Lung (tissue), 12 donors: ENCODE results near the gene GREB1. TPM values are rescaled to one million over a fixed set of nuclear protein-coding genes. Genes with fewer than 3 reads are reported as not detected.
A peak's percentile ranks its signal among the peaks of the same experiment; 100 is the strongest.

Experiments used
- ATAC-seq: fragments of 200-7000 bp; cut with Tn5 transposase; one replicate; pipeline ENCODE4 v1.9.1; 2020; ENCODE audit warnings: moderate number of reproducible peaks; ENCODE audit not compliant: insufficient read depth, low FRiP score
- DNase-seq, 3 donors: peaks; one replicate each; pipeline ENCODE4 v3.0.0-alpha.2; 2013 to 2017
- H3K27ac ChIP-seq, 2 donors: one replicate each; pipeline ENCODE4 v1.5.1; 2013; ENCODE audit warnings: mild to moderate bottlenecking in 2 of 2, moderate library complexity in 2 of 2, control low read depth in 1 of 2, inconsistent platforms in 1 of 2, low read depth in 1 of 2, low read length in 1 of 2
- H3K27me3 ChIP-seq, 3 donors: one replicate each; pipeline ENCODE4 v1.5.1; 2013; ENCODE audit warnings: low read length in 2 of 3; ENCODE audit not compliant: control insufficient read depth in 3 of 3, insufficient read depth in 3 of 3
- H3K36me3 ChIP-seq, 4 donors: one replicate each; pipeline ENCODE4 v1.5.1; 2013; ENCODE audit warnings: low read length in 4 of 4, mild to moderate bottlenecking in 1 of 4, moderate library complexity in 1 of 4; ENCODE audit not compliant: control insufficient read depth in 4 of 4, insufficient read depth in 4 of 4
- H3K4me1 ChIP-seq, 5 donors: one replicate each; pipeline ENCODE4 v1.5.1; 2013; ENCODE audit warnings: low read length in 5 of 5, mild to moderate bottlenecking in 2 of 5, moderate library complexity in 1 of 5; ENCODE audit not compliant: control insufficient read depth in 5 of 5, insufficient read depth in 5 of 5
- H3K4me3 ChIP-seq: one replicate; pipeline ENCODE4 v1.5.1; 2013; ENCODE audit warnings: mild to moderate bottlenecking, control low read depth, moderate library complexity
- H3K9ac ChIP-seq, 2 donors: one replicate each; pipeline ENCODE4 v1.5.1; 2013; ENCODE audit warnings: low read length in 2 of 2, control low read depth in 1 of 2; ENCODE audit not compliant: insufficient read depth in 1 of 2
- H3K9me3 ChIP-seq, 4 donors: one replicate each; pipeline ENCODE4 v1.5.1; 2013; ENCODE audit warnings: low read length in 3 of 4, mild to moderate bottlenecking in 1 of 4, moderate library complexity in 1 of 4; ENCODE audit not compliant: control insufficient read depth in 4 of 4, insufficient read depth in 3 of 4
- CTCF ChIP-seq: IDR thresholded peaks from 2 replicates; pipeline ENCODE4 v1.5.1; 2012; ENCODE audit warnings: mild to moderate bottlenecking; ENCODE audit errors: control extremely low read depth, extremely low read depth
- WGBS, 2 donors: extraction: QIAGEN DNeasy Blood & Tissue Kit; methylation state at CpG; one replicate each; pipeline ENCODE4 v1.1.7; 2013; 5-methylcytosine and 5-hydroxymethylcytosine counted together
- polyA plus RNA-seq, 2 donors: library from polyadenylated mRNA; stranded (reverse); fragments of 200-250 nt; gene quantifications; one replicate each; pipeline ENCODE4 v1.2.1, GENCODE V29; 2013
- total RNA-seq, 2 donors: library from RNA; depleted of rRNA in 1 of 2; stranded (reverse); fragments of >200 nt in 1 of 2; gene quantifications; one replicate each; pipeline ENCODE4 v1.2.1, GENCODE V29; 2014 to 2021
- donor health status: control.
- donor health status: control.
- donor health status: Bipolar disorder and iron deficiency.
- donor health status: healthy.
- donor health status: DM: yes; HTN: yes; CAD: no.

The GREB1 gene
- total and polyA plus RNA-seq, 4 donors: 0.23 to 3.3 (median 1.8) TPM

GRCh38 chr2:11669454-11670291, 135.8 kb downstream of the GREB1 start, which contains the start of gene NTSR2:
Gene NTSR2 (minus strand): TSS chr2:11670195. CDS start chr2:11670129, 66 bp downstream.
- H3K36me3 ChIP-seq: no peaks in the 10 kb centered on the region
- no peak within 1 kb of the TSS for H3K27ac ChIP-seq
- H3K9ac ChIP-seq: no peak within 1 kb of the TSS
- peak; percentile 93 for ATAC-seq
- peak; percentile 76 to 85 (median 80) for DNase-seq
- peaks cover 0 to 3% (median 0%) of the 10 kb centered on the region in 4 donors for H3K9me3 ChIP-seq
- no peak within 1 kb of the TSS for H3K4me3 ChIP-seq
- H3K27me3 ChIP-seq: peaks cover 0 to 11% (median 3%) of the 10 kb centered on the region in 3 donors
- 19 to 25% methylated on average over 86 to 93 of the region's 93 CpGs for WGBS, 2 donors
- no peak for TF ChIP-seq CTCF
- H3K4me1 ChIP-seq: peaks cover 0 to 7% (median 3%) of the 10 kb centered on the region in 5 donors

DNA sequence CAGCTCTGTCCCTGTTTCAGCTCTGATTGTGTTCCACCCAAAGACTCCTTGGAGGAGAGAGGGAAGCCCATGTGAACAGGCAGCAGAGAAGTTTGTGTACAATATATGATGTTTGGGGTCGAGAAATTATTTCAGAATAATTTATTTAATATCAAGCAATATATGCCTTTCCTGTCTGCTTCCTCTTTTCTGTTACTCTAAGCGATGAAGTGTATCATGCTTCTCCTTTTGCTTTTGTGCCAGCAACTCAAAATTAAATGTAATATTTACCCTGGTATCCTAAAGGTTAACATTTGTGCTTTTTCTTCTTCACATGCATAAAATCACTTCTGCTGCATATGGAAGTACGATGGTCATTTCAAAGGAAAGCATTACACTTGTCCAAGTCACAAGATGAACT, 138.6 kb downstream of the GREB1 start:
- DNase-seq (no peak), ATAC-seq (no peak)
- no peak for TF ChIP-seq CTCF
- H3K4me1 ChIP-seq: peaks cover 0 to 7% (median 3%) of the 10 kb centered on the region in 5 donors
- H3K4me3 ChIP-seq: no peak overlapping the region
- WGBS, 2 donors: 46 to 54% methylated on average over 3 of the region's 3 CpGs
- no peak overlapping the region for H3K27ac ChIP-seq
- H3K27me3 ChIP-seq: peaks cover 4 to 27% (median 22%) of the 10 kb centered on the region in 3 donors
- H3K9me3 ChIP-seq: peaks cover 0 to 11% (median 0%) of the 10 kb centered on the region in 4 donors
- no peak overlapping the region for H3K9ac ChIP-seq
- H3K36me3 ChIP-seq: no peaks in the 10 kb centered on the region

- Histone ChIP-seq H3K9ac (no peak overlapping the region), H3K4me3 (no peak overlapping the region), H3K27ac (no peak overlapping the region), H3K4me1 (peaks cover 0 to 4% (median 0%) of the 10 kb centered on the region in 5 donors), H3K9me3 (peaks cover 0 to 11% (median 0%) of the 10 kb centered on the region in 4 donors), H3K36me3 (no peaks in the 10 kb centered on the region), H3K27me3 (peaks cover 11 to 30% (median 27%) of the 10 kb centered on the region in 3 donors)
- WGBS, 2 donors: 78 to 81% methylated on average over 10 of the region's 10 CpGs
- no peak for DNase-seq
- TF ChIP-seq CTCF: no peak
- ATAC-seq: no peak
These were observed 141.1 kb downstream of the GREB1 start for GRCh38 chr2:11674983-11675382.
